GM21423 (cell line): Measurements from ENCODE around the gene CCDC82.
"Not testable (repeated sequence)": the region's sequence is repeated elsewhere in the genome, so short reads cannot be mapped to it uniquely, and the experiment has no call there.

Experiments used
- ATAC-seq: cut with Tn5 transposase; IDR thresholded peaks from one replicate; pipeline ENCODE4 v1.9.1; 2021; ENCODE audit warnings: mild to moderate bottlenecking, moderate library complexity; ENCODE audit not compliant: unreplicated experiment

Gene CCDC82

DNA sequence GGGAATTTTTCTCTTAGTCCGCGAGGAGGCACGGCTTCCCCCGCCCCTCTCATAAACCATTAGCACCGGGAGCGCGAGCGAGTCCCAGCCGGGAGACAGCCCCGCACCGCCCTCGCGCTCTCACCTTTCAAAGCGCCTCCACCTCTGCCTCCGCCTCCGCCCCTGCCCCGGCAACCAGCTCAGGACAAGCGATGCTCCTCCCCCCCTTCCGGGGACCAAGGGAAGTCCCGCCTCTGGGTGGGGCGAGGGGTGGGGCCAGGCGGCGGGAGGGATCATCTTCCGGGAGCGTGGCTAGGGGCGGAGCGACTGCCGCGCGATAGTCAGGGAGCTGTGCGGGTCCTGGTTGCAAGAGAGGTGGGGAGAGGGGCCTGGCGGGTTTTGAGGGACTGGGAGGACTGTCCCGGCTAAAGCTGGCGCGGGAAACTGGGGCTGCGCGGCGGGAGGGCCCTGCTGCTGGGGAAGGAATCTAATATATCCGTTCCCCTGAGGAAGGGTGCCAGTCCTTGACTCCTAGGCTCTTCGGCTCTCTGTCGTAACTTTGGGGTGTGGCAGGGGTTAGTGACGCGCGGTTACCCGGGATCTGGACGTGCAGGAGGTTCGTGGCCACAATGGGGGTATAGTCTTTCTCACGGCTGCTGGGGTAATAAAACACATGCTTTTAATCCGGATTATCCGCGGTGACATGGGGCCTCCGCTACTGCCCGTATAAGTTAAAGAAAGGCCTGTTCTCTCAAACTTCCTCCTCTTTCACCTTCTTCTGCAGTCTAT lies at the start of gene CCDC82, which contains the start of gene JRKL:
Gene CCDC82 (minus strand): TSS at position 193 of the 768 bp plus-strand sequence. CDS start 5,165 bp downstream, outside the sequence.
Gene JRKL (plus strand): TSS at position 294 of the 768 bp plus-strand sequence. CDS start 637 bp downstream, outside the sequence.
- ATAC-seq, result peak; percentile 94

DNA sequence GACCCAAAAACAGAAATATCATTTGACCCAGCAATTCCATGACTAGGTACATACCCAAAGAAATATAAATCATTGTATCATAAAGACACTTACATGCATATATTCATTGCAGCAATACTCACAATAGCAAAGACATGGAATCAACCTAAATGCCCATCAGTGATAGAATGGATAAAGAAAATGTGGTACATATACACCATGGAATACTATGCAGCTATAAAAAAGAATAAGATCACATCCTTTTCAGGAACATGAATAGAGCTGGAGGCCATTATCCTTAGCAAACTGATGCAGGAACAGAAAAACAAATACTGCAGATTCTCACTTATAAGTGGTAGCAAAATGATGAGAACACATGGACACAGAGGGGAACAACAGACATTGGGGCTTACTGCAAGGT lies 42.9 kb upstream of the CCDC82 start:
- not testable (repeated sequence) for ATAC-seq

GRCh38 chr11:96430668-96431067 lies 41.0 kb upstream of the CCDC82 start:
- no peak for ATAC-seq

GRCh38 chr11:96424693-96425092 lies 35.0 kb upstream of the CCDC82 start:
- ATAC-seq, result no peak

DNA sequence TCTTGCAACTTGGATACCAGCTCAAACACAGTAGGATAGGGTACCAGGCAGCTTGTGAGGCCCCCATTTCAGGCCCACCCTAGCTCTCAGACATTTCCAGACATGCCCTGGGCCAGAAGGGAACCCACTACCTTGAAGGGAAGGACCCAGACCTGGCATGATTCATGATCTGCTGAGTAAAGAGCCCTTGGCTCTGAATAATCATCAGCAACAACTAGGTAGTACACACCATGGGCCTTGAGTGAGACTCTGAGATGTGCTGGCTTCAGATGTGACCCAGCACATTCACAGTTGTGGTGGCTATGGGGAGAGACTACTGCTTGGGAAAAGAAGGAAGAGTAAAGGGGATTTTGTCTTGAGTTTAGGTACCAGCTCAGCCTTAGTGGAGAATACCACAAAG lies 23.7 kb upstream of the CCDC82 start:
- ATAC-seq, result peak; percentile 18

DNA sequence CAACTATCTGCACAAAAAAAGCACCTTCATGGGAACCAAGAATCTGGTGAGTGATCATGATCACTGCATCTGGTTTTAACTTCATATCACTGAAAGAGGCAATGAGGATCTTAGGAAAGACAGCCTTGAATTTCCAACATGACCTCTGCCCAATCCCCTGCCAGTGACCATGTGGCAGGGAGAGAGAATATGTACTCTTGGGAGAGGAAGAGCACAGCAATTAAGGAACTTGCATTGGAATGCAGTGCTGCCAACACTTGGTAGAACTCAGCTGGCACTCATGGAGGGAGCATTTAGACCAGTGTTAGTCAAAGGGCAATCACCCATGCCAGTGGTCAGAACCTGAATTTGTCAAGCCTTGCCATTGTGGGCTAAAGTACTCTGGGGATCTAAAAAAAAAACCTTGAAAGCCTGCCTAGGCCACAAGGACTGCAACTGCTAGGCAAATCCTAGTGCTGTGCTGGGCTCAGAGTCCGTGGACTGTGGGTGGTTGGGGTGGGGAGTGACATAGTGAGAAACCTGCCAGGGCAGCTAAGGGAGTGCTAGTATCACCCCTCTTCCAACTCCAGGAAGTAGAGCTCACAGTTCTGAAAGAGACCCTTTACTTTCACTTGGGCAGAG lies 23.2 kb upstream of the CCDC82 start:
- peak; percentile 65 for ATAC-seq

DNA sequence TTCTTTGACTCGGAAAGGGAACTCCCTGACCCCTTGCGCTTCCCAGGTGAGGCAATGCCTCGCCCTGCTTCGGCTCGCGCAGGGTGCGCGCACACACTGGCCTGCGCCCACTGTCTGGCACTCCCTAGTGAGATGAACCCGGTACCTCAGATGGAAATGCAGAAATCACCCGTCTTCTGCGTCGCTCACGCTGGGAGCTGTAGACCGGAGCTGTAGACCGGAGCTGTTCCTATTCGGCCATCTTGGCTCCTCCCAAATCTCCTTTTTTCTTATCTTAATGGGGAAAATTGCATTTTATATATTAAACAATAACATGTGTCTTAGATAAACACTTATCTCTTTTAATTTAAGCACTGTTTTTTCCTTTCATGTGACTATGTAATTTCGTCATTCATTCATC lies 21.7 kb upstream of the CCDC82 start:
- not testable (repeated sequence) for ATAC-seq

- ATAC-seq, result no peak
Observed at GRCh38 chr11:96400697-96401096, 11.0 kb upstream of the CCDC82 start.

GRCh38 chr11:96397863-96398262 lies 8.2 kb upstream of the CCDC82 start:
- ATAC-seq, result no peak

DNA sequence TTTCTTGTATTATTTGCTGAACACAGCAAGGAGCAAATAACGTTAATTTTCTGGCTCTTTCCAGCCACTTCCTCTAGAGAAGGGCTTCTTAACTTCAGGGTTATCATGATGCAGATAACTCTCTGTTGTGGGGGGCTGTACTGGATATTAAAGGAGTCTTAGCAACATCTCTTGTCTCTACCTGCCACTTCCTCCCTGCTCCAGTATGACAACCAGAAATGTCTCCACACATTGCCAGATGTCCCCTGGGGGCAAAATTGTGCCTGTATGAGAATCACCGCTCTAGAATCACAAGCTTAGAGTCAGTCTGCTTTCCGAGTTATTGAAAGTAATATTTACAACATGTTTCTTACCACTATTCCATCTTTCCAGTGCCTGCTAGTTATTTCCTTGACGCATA lies 6.9 kb upstream of the CCDC82 start:
- no peak for ATAC-seq

DNA sequence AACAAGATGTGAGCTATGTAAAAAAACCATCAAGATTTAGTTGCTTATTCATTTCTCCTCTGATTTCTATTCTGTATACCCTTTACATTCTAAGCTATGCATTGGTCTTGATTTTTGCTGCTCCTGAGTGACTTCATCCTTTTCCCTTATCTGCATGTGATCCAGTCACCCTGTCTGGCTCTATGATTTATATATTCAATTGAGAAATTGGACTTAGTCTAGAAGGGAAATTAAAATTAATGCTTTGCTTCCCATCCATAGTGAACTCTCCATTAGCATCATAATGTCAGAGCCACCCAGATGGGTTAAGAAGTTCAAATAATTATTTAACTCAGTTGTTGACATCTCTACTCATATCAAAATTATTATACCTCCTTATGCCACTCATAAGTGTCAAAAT lies 5.1 kb upstream of the CCDC82 start:
- no peak for ATAC-seq

DNA sequence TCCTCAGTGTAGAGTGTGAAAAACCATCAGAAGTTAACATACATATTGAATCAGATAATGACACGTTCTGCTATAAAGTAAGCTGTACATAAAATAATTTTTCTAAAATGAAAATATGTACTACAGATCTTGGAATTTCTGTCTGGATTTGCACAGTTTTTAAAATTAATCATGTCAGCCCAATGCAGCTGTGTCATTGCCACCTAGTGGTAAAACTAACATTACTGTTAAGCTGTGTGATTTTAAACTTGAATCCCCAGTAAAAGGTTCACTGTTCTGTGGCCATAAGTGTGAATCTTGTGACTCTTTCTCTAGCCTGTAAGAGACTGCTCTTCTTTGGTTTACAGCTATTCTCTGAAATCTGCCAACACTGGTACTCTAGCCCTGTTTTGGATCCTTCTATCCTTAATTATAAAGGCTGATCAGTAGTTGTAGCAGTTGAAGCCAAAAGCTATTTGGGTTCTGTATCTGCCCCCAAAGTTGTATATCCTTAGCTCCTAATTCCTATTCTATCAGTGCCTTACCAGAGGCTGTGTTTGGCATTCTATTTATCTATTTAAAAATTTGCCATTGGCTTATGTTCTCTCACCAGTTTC lies 4.1 kb upstream of the CCDC82 start:
- ATAC-seq, result no peak

- ATAC-seq, result no peak
Observed at GRCh38 chr11:96391698-96392307, 2.1 kb upstream of the CCDC82 start.

- ATAC-seq, result no peak
Observed at GRCh38 chr11:96390488-96390792, 728 bp upstream of the CCDC82 start.

DNA sequence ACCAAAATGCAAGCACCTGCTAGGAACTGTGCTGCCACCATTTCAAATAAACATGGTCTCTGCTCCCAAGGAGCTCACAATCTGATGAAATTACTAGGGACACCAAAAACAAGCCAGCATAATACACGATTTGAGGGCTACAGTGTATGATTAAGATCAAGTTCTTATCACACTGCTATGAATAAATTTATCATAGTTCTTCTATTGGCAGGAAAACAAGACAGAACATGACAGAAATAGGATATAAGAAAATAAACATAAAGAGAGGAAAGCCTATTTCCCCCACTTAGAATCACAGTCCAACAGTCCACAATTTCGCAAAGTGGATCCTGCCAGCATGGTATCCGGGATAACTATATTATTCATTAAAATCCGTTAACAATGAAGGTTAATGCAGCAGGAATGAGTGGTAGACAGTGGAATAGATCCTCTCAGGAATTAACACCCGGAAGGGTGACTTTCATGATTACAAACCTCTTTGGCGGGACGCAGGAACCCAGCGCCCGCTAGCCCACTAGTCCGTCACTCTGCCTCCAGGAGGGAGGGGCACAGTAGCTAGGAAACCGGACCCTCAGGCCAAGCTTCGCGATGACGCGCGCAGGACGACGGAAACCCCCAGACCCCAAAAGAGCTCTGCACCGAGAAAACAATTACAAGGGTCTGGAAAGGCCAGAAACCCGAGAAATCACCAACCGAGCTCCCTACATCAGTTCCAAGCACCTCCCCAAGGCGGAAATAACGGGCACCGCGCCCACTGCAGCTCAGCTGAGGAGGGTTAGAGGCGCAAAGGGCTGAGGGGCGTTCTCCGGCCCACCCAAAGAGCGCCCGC lies 607 bp downstream of the CCDC82 start:
- ATAC-seq, result peak; percentile 44

GRCh38 chr11:96385187-96385586 lies 4.5 kb downstream of the CCDC82 start:
- no peak for ATAC-seq

DNA sequence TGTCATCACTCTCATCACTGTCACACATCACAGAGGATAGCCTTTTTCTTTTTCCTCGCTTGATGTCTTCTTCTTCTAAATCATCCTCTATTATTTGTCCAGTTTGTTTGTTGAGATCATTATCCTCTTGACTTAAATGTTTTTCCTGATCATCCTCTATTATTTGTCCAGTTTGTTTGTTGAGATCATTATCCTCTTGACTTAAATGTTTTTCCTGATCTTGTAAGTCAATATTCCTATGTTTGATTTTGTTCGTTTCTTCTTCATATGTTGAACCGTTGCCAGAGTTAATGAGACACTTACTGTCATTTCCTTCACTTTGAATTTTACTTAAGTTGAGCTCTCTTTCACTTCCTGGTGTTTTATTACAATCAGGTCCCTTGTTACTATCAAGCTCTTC lies 5.6 kb downstream of the CCDC82 start:
- no peak for ATAC-seq

- no peak for ATAC-seq
Observed at GRCh38 chr11:96376796-96377195, 12.9 kb downstream of the CCDC82 start.

DNA sequence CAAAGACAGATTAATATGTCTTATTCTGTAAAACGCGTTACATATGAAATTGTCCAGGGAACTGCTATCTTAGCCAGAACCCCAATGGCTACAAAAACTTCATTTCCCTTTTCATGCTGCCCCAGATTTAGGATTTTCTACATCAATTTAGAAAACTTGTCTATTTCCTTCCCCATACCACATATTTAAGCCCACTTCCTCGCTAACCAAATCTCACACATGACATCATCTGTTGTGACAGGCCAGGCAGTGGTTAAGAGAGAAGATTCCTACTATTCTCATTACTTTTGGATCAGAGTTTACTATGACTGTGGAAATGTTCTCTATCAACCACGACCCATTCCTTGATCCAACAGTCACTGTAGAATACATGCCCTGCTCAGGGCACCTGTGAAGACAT lies 15.9 kb downstream of the CCDC82 start:
- ATAC-seq, result no peak

- ATAC-seq, result no peak
Observed at GRCh38 chr11:96367342-96367741, 22.4 kb downstream of the CCDC82 start.

DNA sequence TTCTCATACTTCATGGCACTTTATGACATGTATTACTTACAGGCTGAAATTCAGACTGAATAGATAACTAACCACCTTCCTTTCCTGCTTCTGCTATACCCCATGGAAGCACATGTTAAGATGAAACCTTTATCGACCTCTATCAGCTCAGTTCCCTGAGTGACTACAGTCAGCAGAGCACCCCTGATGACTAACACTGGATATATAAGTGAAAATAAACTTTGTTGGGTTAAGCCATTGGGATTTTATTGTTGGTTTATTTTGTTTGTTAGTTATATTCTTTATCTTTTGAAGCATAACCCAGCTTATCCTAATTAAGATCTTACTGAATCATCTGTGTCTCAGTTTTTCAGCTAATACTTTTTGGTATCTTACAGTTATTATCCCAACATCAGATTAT lies 23.7 kb downstream of the CCDC82 start:
- no peak for ATAC-seq
